ENCODE data around the gene ARHGAP12.
"Not testable (repeated sequence)": the region's sequence is repeated elsewhere in the genome, so short reads cannot be mapped to it uniquely, and the experiment has no call there.

ARHGAP12 gene

GRCh38 chr10:31774299-31774900, 154.2 kb downstream of the ARHGAP12 start:
- no peak for DNase-seq (ENCODE audit: low spot score)
- in situ Hi-C loops (cut with MboI; ENCODE audit: low sequenced_read_pairs, unreplicated experiment) = no loop called here
- TF ChIP-seq CTCF (IDR thresholded peaks at IDR 0.05; ENCODE audit: borderline replicate concordance, control extremely low read depth, extremely low read depth, insufficient read depth, missing control alignments) = no peak

- no peak for DNase-seq (ENCODE audit: low spot score)
- TF ChIP-seq CTCF (IDR thresholded peaks at IDR 0.05; ENCODE audit: borderline replicate concordance, control extremely low read depth, extremely low read depth, insufficient read depth, missing control alignments) = no peak
- in situ Hi-C loops (cut with MboI; ENCODE audit: low sequenced_read_pairs, unreplicated experiment) = no loop called here
Observed at GRCh38 chr10:31773749-31774298, 154.8 kb downstream of the ARHGAP12 start.

GRCh38 chr10:31771331-31771831, 157.2 kb downstream of the ARHGAP12 start:
- DNase-seq (ENCODE audit: low spot score) = no peak
- in situ Hi-C loops (cut with MboI; ENCODE audit: low sequenced_read_pairs, unreplicated experiment) = no loop called here
- TF ChIP-seq CTCF (IDR thresholded peaks at IDR 0.05; ENCODE audit: borderline replicate concordance, control extremely low read depth, extremely low read depth, insufficient read depth, missing control alignments) = no peak

- in situ Hi-C loops (cut with MboI; ENCODE audit: low sequenced_read_pairs, unreplicated experiment) = no loop called here
- TF ChIP-seq CTCF (IDR thresholded peaks at IDR 0.05; ENCODE audit: borderline replicate concordance, control extremely low read depth, extremely low read depth, insufficient read depth, missing control alignments) = peak; percentile 75
- DNase-seq (ENCODE audit: low spot score) = peak; percentile 76
Observed at GRCh38 chr10:31770307-31770902, 158.2 kb downstream of the ARHGAP12 start.

- in situ Hi-C loops (cut with MboI; ENCODE audit: low sequenced_read_pairs, unreplicated experiment) = no loop called here
- no peak for DNase-seq (ENCODE audit: low spot score)
- TF ChIP-seq CTCF (IDR thresholded peaks at IDR 0.05; ENCODE audit: borderline replicate concordance, control extremely low read depth, extremely low read depth, insufficient read depth, missing control alignments) = no peak
Observed at GRCh38 chr10:31769564-31769963, 159.1 kb downstream of the ARHGAP12 start.

- in situ Hi-C loops (cut with MboI; ENCODE audit: low sequenced_read_pairs, unreplicated experiment) = not testable (repeated sequence)
Observed at GRCh38 chr10:31768935-31769334, 159.7 kb downstream of the ARHGAP12 start.

GRCh38 chr10:31768467-31768866, 160.2 kb downstream of the ARHGAP12 start:
- no peak for DNase-seq (ENCODE audit: low spot score)
- TF ChIP-seq CTCF (IDR thresholded peaks at IDR 0.05; ENCODE audit: borderline replicate concordance, control extremely low read depth, extremely low read depth, insufficient read depth, missing control alignments) = no peak
- in situ Hi-C loops (cut with MboI; ENCODE audit: low sequenced_read_pairs, unreplicated experiment) = no loop called here

More at GRCh38 chr10:31768935-31769334, 159.7 kb downstream of the ARHGAP12 start:
- DNase-seq (ENCODE audit: low spot score) = not testable (repeated sequence)

Data from GM13976 (cell line).